ENCODE measurements around the gene WNT3A. TPM values are rescaled to one million over a fixed set of nuclear protein-coding genes. Genes with fewer than 3 reads are reported as not detected.

The WNT3A gene
- polyA plus RNA-seq, 1 experiment, result not detected

DNA sequence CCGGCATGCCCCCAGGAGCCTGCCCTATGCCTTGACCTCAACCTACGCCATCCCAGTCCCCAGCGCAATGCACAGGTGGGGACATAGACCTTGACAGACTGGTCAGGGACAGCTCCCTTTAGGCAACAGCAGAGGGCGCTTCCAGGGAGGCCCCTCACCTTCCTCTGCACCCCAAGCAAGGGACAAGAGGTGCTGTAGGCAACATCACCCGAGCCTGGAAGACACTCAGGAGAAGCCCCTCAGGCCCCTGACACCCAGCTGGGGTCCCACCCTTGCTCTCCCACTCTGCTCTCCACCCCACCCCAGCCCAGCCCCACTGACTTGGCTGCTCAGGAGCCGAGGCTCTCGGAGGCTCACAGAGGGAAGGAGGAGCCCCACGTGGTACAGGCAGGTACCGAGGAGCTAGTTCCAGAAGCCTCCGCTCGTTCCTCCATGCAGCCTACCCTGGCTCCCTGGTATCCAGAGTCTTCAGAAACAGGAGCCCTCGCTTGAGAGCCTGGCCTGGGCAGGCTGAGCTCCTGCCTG lies 2.4 kb upstream of the WNT3A start:
- TF ChIP-seq, protein P1, sequence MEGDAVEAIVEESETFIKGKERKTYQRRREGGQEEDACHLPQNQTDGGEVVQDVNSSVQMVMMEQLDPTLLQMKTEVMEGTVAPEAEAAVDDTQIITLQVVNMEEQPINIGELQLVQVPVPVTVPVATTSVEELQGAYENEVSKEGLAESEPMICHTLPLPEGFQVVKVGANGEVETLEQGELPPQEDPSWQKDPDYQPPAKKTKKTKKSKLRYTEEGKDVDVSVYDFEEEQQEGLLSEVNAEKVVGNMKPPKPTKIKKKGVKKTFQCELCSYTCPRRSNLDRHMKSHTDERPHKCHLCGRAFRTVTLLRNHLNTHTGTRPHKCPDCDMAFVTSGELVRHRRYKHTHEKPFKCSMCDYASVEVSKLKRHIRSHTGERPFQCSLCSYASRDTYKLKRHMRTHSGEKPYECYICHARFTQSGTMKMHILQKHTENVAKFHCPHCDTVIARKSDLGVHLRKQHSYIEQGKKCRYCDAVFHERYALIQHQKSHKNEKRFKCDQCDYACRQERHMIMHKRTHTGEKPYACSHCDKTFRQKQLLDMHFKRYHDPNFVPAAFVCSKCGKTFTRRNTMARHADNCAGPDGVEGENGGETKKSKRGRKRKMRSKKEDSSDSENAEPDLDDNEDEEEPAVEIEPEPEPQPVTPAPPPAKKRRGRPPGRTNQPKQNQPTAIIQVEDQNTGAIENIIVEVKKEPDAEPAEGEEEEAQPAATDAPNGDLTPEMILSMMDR (IDR thresholded peaks at IDR 0.05; ENCODE audit: insufficient read depth, low read depth, low read length), result peak; percentile 55
- no peak for DNase-seq (ENCODE audit: low read depth)
- Histone ChIP-seq H3K4me3 (ENCODE audit: low read depth, low read length) (no peak overlapping the region), H3K36me3 (ENCODE audit: control insufficient read depth, insufficient read depth, low read length) (no peaks in the 10 kb centered on the region), H3K27me3 (ENCODE audit: control insufficient read depth, insufficient read depth, low read length) (peaks cover 36% of the 10 kb centered on the region)
- ChIA-PET CTCF (interaction anchor here (0.6 to 2.9 kb wide), 11 partner anchors 10 to 511 kb away, joined by 3 to 9 read pairs (median 3); no protein-coding TSS in a partner anchor), POLR2A (no interaction called here)

DNA sequence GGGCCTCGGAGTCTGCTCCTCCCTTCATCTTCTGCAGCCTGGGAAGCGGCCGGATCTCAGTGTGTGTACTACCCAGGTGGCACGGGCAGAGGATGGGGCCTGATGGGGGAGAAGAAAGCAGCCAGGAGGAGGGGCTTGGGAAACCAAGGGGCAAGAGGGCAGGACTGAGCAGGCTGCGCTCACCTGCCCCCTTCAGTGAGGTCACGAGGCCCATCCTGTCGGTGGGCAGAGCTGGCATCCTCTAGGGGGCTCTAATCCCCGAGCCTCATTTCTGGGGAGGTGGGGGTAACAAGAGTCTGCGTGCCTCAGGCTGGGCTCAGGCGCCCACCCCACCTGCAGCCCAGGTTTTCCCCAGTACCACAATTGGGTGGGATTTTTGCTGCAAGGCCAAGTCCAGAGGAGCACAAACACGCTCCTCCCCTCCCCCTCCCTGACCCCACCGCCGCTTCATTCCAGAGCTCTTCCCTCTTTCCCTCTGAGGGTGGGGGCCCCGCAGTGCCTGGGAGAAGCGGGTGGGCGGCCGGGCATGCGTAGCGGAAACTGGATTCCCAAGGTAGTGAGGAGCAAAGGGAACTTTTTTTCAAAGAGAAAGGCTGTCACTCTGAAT lies 1.8 kb upstream of the WNT3A start:
- no peaks in the 10 kb centered on the region for H3K36me3 ChIP-seq (ENCODE audit: control insufficient read depth, insufficient read depth, low read length)
- no peak for DNase-seq (ENCODE audit: low read depth)
- ChIA-PET CTCF (interaction anchor here (0.6 to 2.9 kb wide), 10 partner anchors 10 to 511 kb away, joined by 3 to 9 read pairs (median 3); no protein-coding TSS in a partner anchor), POLR2A (no interaction called here)
- H3K4me3 ChIP-seq (ENCODE audit: low read depth, low read length), result no peak overlapping the region
- peaks cover 41% of the 10 kb centered on the region for H3K27me3 ChIP-seq (ENCODE audit: control insufficient read depth, insufficient read depth, low read length)
- TF ChIP-seq, protein P1 (IDR thresholded peaks at IDR 0.05; ENCODE audit: insufficient read depth, low read depth, low read length), result no peak

DNA sequence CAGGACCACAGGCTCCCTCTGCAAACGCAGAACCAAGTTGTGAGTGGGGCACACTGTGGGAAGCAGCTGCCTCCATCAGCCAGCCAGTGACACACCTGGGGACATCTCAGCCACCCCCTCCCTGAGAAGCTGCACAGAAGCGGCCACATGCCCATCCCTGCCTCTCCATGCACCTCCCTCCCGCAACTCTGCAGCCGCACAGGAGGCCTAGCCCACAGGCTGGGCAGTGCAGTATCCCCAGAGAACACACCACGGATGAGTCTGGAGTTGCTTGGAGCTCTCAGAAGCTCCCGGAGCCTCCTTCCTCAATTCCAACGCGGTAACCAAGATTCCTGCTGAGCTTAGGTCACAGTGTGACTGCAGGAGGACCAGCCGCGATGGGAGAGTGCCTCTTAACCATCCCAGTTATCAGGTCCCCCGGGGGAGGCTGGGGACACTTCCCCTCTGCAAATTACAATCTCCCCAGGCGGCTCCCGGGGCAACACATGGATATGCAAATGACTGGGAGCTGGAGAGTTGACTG lies 1.2 kb upstream of the WNT3A start:
- no peak for DNase-seq (ENCODE audit: low read depth)
- no peaks in the 10 kb centered on the region for H3K36me3 ChIP-seq (ENCODE audit: control insufficient read depth, insufficient read depth, low read length)
- H3K27me3 ChIP-seq (ENCODE audit: control insufficient read depth, insufficient read depth, low read length), result peaks cover 47% of the 10 kb centered on the region
- no peak overlapping the region for H3K4me3 ChIP-seq (ENCODE audit: low read depth, low read length)
- TF ChIP-seq, protein P1 (IDR thresholded peaks at IDR 0.05; ENCODE audit: insufficient read depth, low read depth, low read length), result no peak
- CTCF ChIA-PET, result interaction anchor here (1.5 to 2.9 kb wide), 2 partner anchors 9 to 510 kb away, joined by 3 to 7 read pairs; no protein-coding TSS in a partner anchor
- POLR2A ChIA-PET, result no interaction called here

GRCh38 chr1:228006034-228006785 lies 588 bp upstream of the WNT3A start:
- peaks cover 44% of the 10 kb centered on the region for H3K27me3 ChIP-seq (ENCODE audit: control insufficient read depth, insufficient read depth, low read length)
- TF ChIP-seq, protein P1 (IDR thresholded peaks at IDR 0.05; ENCODE audit: insufficient read depth, low read depth, low read length), result no peak
- CTCF ChIA-PET, result interaction anchor here (0.7 to 1.5 kb wide), 3 partner anchors 8 to 508 kb away, joined by 3 read pairs; no protein-coding TSS in a partner anchor
- H3K4me3 ChIP-seq (ENCODE audit: low read depth, low read length), result no peak overlapping the region
- H3K36me3 ChIP-seq (ENCODE audit: control insufficient read depth, insufficient read depth, low read length), result no peaks in the 10 kb centered on the region
- DNase-seq (ENCODE audit: low read depth), result no peak
- POLR2A ChIA-PET, result no interaction called here

All from BJ (cell line).